Measurements from ENCODE around the gene MBTPS1.

DNA sequence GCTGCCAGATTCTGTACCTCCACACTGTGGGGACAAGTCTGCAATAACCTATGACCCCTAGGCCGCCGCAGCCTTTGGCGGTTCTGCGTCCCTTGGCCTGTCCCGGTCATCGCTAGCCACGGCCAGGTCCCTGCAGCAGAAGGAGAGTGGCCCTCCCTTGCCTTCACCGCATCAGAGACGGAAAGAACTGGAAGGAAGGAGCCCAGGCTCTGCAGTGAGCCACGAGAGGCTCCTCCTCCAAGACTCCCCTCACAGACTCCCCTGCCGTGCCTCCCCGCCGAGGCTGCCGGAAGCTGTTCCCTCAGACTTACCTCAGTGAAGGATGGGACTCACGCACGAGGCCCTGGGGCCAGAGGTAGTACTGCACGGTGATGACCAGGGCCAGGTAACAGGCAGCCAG is 85.2 kb downstream of the MBTPS1 start:
- TF ChIP-seq, protein P1, sequence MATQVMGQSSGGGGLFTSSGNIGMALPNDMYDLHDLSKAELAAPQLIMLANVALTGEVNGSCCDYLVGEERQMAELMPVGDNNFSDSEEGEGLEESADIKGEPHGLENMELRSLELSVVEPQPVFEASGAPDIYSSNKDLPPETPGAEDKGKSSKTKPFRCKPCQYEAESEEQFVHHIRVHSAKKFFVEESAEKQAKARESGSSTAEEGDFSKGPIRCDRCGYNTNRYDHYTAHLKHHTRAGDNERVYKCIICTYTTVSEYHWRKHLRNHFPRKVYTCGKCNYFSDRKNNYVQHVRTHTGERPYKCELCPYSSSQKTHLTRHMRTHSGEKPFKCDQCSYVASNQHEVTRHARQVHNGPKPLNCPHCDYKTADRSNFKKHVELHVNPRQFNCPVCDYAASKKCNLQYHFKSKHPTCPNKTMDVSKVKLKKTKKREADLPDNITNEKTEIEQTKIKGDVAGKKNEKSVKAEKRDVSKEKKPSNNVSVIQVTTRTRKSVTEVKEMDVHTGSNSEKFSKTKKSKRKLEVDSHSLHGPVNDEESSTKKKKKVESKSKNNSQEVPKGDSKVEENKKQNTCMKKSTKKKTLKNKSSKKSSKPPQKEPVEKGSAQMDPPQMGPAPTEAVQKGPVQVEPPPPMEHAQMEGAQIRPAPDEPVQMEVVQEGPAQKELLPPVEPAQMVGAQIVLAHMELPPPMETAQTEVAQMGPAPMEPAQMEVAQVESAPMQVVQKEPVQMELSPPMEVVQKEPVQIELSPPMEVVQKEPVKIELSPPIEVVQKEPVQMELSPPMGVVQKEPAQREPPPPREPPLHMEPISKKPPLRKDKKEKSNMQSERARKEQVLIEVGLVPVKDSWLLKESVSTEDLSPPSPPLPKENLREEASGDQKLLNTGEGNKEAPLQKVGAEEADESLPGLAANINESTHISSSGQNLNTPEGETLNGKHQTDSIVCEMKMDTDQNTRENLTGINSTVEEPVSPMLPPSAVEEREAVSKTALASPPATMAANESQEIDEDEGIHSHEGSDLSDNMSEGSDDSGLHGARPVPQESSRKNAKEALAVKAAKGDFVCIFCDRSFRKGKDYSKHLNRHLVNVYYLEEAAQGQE (IDR thresholded peaks at IDR 0.05; ENCODE audit: unreplicated experiment): no peak
- TF ChIP-seq CTCF (conservative IDR thresholded peaks at IDR 0.05; ENCODE audit: low read depth in 2 of 2) (no peak), EZH2phosphoT487 (IDR thresholded peaks at IDR 0.05; ENCODE audit: unreplicated experiment) (no peak), EZH2 (IDR thresholded peaks at IDR 0.05; ENCODE audit: low read depth, unreplicated experiment) (no peak), POLR2AphosphoS5 (IDR thresholded peaks at IDR 0.05; ENCODE audit: low read depth) (no peak), ZNF331 (CRISPR knock-in tag; IDR thresholded peaks at IDR 0.05; ENCODE audit: low read depth) (no peak), ETS1 (IDR thresholded peaks at IDR 0.05) (no peak), STAT1 (IDR thresholded peaks at IDR 0.05; ENCODE audit: unreplicated experiment) (no peak), ZNF114 (CRISPR knock-in tag; IDR thresholded peaks at IDR 0.05) (no peak), JUNB (IDR thresholded peaks at IDR 0.05; ENCODE audit: unreplicated experiment) (no peak), CREB1 (CRISPR knock-in tag; IDR thresholded peaks at IDR 0.05; ENCODE audit: low read depth) (no peak)

Data from GM23338 (cell line).